HG03159 (cell line): ENCODE data around the gene DTL.
"Not testable (repeated sequence)": the region's sequence is repeated elsewhere in the genome, so short reads cannot be mapped to it uniquely, and the experiment has no call there.

Experiments used
- ATAC-seq: cut with Tn5 transposase; IDR thresholded peaks from one replicate; pipeline ENCODE4 v1.9.1; 2021; ENCODE audit warnings: mild to moderate bottlenecking, moderate library complexity; ENCODE audit not compliant: unreplicated experiment

DTL gene, protein sequence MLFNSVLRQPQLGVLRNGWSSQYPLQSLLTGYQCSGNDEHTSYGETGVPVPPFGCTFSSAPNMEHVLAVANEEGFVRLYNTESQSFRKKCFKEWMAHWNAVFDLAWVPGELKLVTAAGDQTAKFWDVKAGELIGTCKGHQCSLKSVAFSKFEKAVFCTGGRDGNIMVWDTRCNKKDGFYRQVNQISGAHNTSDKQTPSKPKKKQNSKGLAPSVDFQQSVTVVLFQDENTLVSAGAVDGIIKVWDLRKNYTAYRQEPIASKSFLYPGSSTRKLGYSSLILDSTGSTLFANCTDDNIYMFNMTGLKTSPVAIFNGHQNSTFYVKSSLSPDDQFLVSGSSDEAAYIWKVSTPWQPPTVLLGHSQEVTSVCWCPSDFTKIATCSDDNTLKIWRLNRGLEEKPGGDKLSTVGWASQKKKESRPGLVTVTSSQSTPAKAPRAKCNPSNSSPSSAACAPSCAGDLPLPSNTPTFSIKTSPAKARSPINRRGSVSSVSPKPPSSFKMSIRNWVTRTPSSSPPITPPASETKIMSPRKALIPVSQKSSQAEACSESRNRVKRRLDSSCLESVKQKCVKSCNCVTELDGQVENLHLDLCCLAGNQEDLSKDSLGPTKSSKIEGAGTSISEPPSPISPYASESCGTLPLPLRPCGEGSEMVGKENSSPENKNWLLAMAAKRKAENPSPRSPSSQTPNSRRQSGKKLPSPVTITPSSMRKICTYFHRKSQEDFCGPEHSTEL

DNA sequence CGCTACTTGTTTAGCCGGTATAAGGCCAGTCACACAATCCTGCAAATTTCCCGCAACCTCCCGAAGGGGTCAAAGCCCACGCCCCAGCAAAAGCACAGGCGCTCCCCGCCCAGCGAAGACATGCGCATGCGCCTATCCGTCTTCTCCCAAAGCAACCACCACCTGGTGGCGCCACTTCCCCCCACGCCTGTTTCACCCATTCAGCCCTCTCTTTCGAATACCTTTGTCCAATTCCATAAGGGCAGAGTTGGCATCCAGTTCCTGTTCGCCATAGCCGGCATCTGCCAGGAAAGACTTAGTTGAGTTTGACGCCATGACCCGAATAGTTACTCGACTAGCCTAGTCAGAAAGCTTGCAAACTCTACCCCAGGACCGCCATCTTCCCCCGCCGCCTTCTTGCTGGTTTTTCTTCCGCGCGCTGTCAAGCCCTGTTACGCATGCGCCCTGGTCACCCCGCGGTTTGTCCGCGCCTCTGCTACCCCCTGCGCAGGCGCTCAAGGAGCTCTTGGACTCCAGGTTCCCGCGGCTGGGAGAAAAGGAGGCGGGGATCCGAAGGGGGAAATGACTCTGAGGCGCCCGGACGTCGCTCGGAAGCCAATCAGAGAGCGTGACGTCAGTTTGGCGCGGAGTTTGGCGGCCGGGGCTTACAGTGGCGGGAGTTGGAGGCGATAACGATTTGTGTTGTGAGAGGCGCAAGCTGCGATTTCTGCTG, at the start of gene DTL, which contains the start of gene INTS7:
DTL (plus strand) TSS at position 626 of the 712 bp plus-strand sequence. CDS start 143 bp downstream, outside the sequence.
INTS7 (minus strand) TSS at position 435 of the 712 bp plus-strand sequence; CDS start at position 315, 120 bp downstream.
- peak; percentile 78 for ATAC-seq

DNA sequence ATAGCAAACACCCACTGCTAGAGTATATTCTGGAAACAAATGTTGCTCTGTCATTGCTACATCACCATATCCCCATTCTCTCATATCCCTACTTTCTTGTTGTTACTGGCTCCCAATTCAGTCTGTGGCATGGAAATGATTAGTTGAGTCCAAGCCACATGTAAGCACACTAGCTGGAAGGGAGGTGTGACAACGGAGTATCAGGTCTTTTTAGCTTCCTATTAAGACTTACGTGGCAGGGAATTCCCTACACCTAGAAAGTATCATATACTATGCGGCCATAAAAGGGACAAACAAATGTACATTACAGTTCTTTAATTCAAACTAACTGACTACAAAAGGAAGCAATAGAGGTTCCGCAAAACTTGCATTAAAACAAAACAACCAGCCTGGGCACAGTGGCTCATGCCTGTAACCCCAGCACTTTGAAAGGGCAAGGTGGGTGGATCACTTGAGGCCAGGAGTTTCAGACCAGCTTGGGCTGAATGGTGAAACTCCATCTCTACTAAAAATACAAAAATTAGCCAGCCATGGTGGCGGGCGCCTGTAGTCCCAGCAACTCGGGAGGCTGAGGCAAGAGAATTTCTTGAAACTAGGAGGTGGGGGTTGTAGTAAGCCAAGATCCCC, 48.8 kb upstream of the DTL start:
- no peak for ATAC-seq

DNA sequence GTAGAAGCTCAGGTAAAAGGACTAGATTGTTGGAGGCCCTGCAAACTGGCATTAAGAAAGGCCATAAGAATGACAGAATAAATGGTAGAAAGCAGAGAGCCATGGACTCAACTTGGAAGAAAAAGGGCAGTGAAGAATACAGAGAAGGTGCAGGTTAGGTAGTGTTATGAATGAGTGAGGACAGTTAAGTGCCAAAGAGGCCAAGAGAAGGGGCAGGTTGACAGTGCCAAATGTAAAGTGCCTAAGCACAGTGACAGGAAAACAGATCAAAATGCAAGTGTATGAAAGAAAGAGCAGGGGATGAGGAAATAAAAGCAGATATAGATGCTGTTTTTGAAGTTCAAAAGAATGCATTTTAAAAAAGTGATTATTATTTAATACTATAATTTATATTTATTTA, 43.9 kb upstream of the DTL start:
- no peak for ATAC-seq

DNA sequence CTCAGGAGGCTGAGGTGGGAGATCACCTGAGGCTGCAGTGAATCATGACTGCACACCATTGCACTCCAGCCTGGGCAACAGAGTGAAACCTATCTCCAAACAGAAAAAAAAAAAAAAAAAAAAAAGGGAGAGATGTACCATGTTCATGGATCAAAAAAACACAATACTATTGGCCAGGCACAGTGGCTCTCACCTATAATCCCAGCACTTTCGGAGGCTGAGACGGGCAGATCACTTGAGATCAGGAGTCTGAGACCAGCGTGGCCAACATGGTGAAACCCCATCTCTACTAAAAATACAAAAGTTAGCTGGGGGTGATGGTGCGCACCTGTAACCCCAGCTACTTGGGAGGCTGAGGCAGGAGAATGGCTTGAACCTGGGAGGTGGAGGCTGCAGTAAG, 38.1 kb upstream of the DTL start:
- not testable (repeated sequence) for ATAC-seq

DNA sequence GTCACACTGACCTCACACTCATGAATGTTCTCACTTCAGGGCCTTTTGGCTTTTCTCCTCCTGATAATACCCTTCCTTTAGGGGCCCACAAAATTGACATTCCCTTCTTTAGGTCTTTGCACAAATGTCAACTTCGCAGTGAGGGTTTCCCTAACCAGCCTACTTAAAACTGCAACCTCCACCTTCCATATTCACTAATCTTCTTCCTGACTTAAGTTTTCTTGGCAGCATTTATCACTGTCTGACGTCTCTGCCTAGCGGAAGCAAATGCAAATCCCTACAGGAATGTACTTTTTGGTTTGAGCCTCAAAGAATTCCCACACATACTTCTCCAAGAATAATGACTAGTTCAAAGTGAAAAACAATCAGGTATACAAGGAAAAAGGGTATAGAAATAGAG, 33.0 kb upstream of the DTL start:
- no peak for ATAC-seq

DNA sequence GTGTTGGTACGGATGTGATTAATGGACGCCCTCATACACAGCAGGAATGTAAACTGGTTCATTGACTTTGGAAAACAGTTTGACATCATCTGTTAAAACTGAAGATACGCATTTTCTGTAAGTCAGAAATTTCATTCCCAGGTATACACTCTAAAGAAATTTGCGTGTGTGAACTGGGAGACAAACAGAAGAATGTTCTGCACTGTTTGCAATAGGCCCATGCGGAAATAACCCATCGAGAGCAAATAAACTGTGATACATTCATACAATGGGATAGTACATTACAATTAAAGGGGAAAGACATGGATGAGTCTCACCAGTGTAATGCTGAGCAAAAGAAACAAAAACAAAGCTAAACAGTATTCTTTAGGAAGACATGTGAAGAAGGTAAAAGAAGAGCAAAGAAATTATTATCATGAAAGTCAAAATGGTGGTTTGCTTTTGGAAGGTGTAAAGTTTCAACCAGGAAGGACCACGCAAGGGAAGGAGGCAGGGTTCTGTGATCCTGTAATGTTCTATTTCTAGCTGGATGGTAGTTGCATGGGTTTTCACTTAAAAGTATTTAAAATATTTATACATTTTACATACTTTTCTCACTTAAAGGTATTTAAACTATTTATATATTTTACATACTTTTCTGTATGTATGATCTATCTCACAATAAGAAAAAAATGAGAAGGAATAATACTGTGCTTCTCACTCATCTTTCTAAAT, 30.5 kb upstream of the DTL start:
- ATAC-seq = no peak

DNA sequence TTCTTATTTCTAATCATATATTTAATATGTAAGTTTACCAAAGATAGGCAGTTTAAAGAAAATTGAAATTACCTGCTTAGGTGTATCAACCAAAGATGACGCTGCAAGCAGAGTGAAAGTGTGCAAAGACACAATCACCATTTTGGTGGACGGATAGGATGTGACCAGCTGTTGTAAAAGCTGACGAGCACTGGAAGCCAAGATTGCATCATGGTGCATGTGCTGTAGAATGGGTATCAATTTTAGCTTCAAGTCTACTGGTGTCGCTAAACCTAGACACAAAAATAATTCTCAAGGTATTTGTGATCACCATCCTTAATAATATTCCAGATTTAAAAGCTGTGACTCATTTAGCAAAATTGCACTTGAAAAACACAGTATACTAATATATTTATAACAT, 28.4 kb upstream of the DTL start:
- ATAC-seq = no peak

DNA sequence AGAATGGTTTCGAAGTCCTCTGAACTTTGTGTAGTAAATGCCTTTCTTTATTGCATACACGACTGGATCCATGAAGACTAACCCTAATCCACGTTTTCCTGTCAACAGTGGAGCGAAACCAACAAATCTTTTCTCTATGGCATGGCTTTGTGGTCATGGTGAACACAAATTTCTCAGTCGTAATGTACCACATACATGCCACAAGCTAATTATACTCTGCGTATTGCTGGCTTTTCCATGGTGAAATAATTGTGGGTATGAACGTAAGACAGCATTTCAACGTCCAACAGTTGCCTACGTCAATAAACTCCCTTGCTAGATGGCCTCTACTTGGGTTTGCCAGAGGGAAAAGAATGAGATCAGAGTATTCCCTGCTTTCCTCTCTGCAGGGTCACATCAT, 27.7 kb upstream of the DTL start:
- ATAC-seq = no peak

DNA sequence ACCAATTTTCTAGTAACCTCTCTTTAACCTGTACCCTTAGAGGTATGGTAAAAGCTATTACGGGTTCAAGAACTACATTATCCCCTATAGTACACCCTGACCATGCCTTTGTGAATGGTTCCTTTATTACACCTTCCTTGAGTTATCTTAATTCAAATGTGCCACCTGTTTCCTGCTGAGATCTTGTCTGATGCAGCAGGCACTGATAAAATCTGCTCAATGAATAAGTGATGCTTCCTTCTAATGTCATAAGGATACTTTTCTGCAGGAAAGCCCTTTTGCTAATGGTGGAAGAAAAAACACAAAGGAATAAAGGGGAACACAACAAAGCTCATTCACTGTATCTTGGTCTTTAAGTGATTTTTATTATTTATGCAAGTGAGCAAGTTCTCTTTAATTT, 26.0 kb upstream of the DTL start:
- ATAC-seq = no peak

DNA sequence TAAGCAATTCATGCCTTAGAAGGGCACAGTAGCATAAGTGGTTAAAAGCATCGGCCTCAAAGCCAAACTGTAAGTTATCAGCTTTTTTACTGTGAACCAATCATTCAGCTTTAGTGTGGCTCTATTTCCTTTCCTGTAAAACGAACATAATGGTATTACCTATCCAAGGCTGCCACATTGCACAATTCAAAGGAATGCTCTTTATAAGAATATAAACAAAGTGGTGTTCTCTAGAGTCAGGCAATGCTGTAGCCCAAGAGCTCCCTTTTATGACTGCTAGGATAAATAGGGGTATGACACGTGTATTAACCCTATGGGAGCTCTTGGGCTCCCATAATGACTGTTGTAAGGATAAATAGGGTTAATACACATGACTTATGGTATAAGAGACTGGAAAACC, 25.5 kb upstream of the DTL start:
- ATAC-seq = no peak

DNA sequence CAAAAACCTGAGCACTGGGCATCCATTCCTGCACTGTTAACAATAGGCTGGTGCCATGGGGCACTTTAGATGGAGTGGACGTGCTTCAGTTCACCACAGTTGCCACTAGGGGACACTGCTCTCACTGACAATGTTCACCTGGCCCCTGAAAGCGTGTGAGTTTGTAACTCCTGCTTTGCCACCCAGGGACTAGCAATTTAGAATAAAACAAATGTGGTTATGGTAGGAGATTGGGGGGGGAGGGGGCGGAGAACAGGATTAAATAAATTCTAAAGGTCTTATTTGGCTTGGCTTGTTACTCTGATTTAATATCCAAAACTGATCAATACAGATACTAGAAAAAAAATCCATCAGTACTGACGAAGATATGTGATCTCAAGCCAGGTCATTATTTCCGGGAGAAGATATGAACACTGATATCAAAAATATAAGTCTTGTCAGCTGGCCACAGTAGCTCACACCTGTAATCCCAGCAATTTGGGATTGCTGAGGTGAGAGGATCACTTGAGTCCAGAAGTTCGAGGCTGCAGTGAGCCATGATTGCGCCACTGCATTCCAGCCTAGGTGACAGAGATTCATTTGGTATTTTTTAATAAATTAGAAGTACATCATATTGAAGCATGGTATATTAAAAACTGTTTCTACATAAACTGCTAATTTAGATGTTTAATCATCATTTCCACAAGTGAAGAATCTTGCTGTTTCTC, 23.4 kb upstream of the DTL start:
- ATAC-seq = peak; percentile 90

DNA sequence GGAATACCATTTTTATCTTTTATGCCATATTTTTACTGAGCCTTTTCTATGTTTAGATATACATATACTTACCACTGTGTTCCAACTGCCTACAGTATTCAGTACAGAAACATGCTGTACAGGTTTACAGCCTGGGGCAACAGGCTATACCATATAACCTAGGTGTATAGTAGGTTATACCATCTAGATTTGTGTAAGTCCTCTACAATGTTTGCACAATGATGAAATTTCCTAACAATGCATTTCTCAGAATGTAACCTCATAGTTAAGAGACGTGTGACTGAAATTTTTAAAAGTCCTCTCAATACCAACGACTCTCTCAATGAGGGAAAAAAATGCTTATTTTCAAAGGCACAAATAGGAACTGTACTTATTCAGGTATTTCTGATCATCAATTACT, 21.9 kb upstream of the DTL start:
- ATAC-seq = no peak

DNA sequence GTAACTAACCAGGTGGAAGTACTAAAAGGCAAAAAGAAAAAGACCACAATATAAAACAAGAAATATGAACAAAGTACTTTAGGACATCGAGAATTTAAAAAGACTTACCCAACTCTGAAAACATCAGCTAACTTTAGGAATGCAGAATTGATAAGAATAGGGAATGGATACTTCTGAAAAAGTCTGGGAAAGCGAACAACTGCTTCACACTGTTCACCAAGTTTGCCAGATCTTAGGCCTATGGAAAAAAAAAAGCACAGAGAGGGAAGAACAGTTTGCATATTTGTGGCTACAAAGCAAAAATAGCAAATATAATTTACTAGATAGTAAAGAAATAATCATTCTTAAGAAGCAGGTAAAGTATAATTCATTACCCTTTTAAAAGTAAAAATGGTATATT, 14.6 kb upstream of the DTL start:
- no peak for ATAC-seq

DNA sequence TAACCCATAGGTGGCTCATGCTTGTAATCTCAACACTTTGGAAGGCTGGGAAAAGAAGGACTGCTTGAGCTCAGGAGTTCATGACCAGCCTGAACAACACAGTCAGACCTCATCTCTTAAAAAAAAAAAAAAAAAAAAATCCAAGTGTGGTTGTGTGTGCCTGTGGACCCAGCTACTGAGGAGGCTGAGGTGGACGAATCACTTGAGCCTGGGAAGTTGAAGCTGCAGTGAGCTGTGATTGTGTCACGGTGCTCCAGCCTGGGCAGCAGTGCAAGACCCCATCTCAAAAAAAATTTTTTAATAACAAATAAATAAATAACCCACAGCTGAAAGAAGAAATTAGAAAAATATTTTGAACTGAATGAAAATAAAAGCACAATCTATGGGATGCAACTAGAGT, 14.0 kb upstream of the DTL start:
- no peak for ATAC-seq

DNA sequence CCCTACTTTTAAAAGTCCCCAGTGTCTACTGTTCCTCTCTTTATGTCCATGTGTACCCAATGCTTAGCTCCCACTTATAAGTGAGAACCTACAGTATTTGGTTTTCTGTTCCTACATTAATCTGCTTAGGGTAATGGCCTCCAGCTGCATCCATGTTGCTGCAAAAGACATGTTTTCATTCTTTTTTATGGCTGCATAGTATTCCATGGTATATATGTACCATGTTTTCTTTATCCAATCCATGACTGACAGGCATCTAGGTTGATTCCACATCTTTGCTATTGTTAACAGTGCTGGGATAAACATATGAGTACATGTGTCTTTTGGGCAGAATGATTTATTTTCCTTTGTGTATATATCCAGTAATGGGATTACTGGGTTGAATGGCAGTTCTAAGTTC, 12.6 kb upstream of the DTL start:
- ATAC-seq = not testable (repeated sequence)

DNA sequence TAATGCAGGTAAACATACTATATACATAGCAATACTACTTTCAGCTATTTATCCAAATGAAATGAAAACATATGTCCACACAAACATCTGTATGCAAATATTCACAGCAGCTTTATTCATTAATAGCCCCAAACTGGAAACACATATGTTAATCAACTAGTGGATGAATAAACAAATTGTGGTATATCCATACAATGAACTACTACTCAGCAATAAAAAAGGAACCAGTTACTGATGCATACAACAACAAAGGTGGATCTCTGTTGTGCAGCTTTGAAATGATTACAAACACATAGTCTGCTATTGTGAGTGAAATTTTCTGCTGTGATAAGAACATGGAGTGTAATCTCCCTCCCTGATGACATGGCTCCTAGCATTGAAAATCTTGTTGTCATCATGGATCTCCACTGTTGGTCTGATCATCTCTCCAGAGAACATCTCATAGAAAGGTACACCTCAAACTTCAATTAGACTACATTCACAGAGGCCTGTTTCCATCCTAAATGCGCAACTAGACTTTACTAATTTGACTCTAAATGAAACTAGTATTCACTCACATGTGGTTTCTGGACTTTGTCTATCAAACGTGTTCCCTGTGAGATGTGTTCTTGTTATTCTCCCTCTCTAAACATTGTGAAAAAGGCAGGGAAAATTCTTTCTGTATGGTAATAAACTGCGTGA, 10.9 kb upstream of the DTL start:
- no peak for ATAC-seq

DNA sequence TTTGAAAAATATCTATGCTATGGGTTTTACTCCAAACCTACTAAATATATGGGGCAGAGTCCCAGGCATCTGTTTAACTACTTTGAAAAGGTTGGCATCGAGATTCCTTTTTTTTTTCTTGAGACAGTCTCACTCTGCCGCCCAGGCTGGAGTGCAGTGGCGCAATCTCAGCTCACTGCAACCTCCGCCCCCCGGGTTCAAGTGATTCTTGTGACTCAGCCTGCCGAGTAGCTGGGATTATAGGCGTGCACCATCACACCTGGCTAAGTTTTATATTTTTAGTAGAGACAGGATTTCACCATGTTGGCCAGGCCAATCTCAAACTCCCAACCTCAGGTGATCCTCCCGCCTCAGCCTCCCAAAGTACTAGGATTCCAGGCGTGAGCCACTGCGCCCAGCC, 7.8 kb upstream of the DTL start:
- ATAC-seq = not testable (repeated sequence)

DNA sequence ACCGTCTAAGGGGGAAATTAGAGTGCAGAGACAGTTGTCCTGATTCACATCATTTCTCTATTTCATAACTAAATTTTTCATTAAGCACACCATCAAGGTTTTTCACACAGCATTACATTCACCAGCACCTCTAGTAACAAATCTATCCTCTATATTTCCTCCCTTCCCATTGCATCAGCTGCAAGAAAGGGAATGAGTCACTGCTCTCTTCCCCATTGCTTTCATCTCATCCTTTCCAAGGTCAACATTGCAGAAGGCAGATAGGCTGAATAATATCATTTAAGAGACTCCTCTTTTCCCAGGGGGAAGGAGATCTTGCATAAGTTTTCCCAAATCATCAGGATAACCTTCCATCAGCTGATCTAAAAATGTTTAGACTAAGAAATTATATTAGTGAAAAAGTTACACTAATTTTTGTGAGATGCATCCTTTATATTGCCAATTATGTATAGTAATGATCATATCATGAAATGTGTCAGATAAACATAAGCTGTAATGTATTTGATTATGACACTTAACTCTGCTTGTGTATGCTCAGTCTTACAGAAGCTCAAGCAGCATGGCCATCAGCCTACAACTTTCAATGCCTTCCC, 4.5 kb upstream of the DTL start:
- ATAC-seq = no peak
